Kidney epithelial cell (primary cell): ENCODE measurements around the gene PLXNA2. TPM values are rescaled to one million over a fixed set of nuclear protein-coding genes. Genes with fewer than 3 reads are reported as not detected.

Experiments
- DNase-seq: peaks from one replicate; pipeline ENCODE4 v3.0.0-alpha.2; 2010; ENCODE audit warnings: low read depth
- H3K27me3 ChIP-seq: 2 replicates; pipeline ENCODE4 v1.6.0; 2011; ENCODE audit warnings: low read length; ENCODE audit not compliant: control insufficient read depth, insufficient read depth
- H3K36me3 ChIP-seq: 2 replicates; pipeline ENCODE4 v1.5.1; 2011; ENCODE audit warnings: low read length; ENCODE audit not compliant: control insufficient read depth, insufficient read depth
- H3K4me3 ChIP-seq: 2 replicates; pipeline ENCODE4 v1.5.1; 2011; ENCODE audit warnings: low read depth, mild to moderate bottlenecking, control low read depth, low read length
- CTCF ChIP-seq: IDR thresholded peaks from 2 replicates; pipeline ENCODE4 v1.5.1; 2011; ENCODE audit warnings: mild to moderate bottlenecking, moderate library complexity, low read length, control low read depth, inconsistent platforms; ENCODE audit not compliant: insufficient read depth, poor library complexity, severe bottlenecking
- total RNA-seq: library from RNA; depleted of rRNA; stranded (reverse); fragments of >200 nt; gene quantifications from 2 replicates; pipeline ENCODE4 v1.2.3, GENCODE V29; 2015

Gene PLXNA2
- total RNA-seq, 1 donor from 2014 or later: 6.9 TPM

DNA sequence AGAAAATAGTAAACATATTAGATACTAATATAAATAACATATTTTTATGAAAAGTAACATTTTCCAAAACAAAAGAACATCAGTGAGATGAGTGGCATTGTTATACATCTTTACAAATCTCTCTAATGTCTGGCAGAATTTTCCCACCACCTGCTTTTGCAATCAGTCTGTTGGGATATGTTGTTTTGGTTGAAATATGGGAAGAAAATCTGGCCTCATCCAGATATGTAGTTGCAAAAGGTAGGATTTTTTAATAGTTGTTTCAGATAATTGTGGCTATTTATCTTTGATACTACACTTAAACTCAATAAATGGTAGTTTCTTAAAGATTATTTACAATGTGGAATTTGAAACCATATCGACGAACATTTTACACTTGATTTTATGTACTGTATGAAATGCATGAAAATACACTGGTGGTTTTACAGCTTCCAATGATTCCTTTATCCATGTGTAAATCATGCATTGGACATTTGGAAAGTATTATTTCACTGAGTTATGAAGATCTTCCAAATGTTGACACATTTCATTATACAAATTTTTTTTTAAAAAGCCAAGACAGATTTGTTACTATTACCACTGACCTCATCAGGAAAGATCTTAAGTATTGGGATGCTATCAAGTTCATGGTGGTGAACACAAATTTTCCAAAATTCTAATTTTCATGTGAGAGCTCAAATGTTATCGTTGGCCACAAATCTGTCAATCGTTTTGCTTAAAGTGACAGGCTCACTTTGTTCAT is 259.2 kb downstream of the PLXNA2 start:
- Histone ChIP-seq H3K4me3 (no peak overlapping the region), H3K27me3 (no peaks in the 10 kb centered on the region), H3K36me3 (no peaks in the 10 kb centered on the region)
- DNase-seq: no peak
- TF ChIP-seq CTCF: no peak

DNA sequence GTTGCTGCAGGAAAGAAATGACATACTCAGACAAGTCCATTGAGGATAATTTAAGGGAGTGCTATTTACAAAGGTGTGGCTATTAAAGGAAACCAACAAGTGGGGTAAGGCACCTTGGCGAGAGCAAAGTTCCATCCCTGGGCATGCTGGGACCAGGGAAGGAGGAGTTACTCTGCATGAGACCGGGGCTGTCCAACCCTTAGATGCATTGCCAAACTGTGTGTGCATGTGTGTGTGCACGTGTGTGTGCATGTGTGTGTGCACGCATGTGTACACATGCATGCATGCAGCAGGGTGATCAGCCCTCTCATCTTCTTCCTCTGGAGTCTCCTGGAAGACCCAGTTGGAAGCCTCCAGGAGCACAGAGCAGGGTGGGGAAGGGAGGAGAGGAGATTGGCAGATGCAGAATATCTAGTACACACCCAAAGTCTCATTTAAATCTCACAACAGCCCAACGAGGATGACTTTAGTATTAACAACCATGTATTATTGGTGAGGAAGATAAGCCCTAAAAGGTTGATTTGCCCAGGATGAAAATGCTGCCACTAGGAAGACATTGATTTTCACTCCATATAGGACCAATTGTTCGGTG is 261.0 kb downstream of the PLXNA2 start:
- TF ChIP-seq CTCF: no peak
- Histone ChIP-seq H3K36me3 (no peaks in the 10 kb centered on the region), H3K27me3 (no peaks in the 10 kb centered on the region), H3K4me3 (no peak overlapping the region)
- DNase-seq: no peak

DNA sequence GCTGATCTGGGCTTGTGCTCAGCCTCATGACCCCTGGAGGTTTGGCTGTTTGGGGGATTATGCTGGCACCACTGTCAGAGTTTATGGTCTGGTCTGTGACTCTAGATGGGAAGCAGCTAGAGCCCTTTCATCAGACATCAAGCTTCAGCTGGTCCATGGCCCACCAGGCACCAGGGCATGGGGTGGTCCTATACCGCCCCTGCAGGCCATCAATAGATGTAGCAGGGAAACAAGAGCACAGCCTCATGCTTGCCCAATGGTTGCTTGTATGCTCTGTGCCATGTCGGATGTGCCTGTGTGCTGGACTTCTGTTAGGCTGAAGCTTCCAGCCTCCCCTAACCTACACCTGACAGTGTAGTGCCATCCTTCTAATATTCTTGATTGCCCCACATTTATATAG is 262.2 kb downstream of the PLXNA2 start:
- no peak for DNase-seq

GRCh38 chr1:207978441-207978840 is 265.7 kb downstream of the PLXNA2 start:
- TF ChIP-seq CTCF: no peak
- H3K27me3 ChIP-seq: no peaks in the 10 kb centered on the region
- DNase-seq: no peak
- H3K36me3 ChIP-seq: no peaks in the 10 kb centered on the region
- no peak overlapping the region for H3K4me3 ChIP-seq

More for the DNA sequence above, 262.2 kb downstream of the PLXNA2 start:
- H3K4me3 ChIP-seq: no peak overlapping the region
- H3K27me3 ChIP-seq: no peaks in the 10 kb centered on the region
- TF ChIP-seq CTCF: peak; percentile 59
- no peaks in the 10 kb centered on the region for H3K36me3 ChIP-seq

GRCh38 chr1:207977876-207978275 is 266.3 kb downstream of the PLXNA2 start:
- TF ChIP-seq CTCF: no peak
- Histone ChIP-seq H3K27me3 (peaks cover 4% of the 10 kb centered on the region), H3K4me3 (no peak overlapping the region), H3K36me3 (no peaks in the 10 kb centered on the region)
- no peak for DNase-seq
